GM18519 (cell line): ENCODE data around the gene MATN1.

Experiments
- ATAC-seq: cut with Tn5 transposase; IDR thresholded peaks from one replicate; pipeline ENCODE4 v1.9.1; 2021; ENCODE audit warnings: mild to moderate bottlenecking, moderate library complexity; ENCODE audit not compliant: unreplicated experiment, low FRiP score

The MATN1 gene

DNA sequence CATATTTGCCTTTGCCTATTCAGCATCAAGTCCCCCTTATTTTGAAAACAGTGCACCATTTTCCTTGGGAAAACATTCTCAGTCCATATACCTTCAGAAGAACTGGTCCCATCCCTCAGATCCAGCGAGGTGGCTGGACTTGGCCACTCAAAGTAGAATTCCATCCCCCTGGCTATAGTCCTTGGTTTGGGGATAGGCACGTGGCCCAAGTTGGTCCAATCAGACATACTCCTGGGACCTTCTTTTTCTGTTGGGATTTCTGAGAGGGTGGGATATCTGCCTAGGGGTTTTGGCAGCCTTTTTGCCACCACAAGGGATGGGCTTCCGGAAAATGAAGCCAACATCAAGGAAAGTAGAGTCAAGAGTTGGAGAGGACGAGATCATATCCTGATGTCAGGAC lies 10.7 kb upstream of the MATN1 start:
- ATAC-seq, result no peak

DNA sequence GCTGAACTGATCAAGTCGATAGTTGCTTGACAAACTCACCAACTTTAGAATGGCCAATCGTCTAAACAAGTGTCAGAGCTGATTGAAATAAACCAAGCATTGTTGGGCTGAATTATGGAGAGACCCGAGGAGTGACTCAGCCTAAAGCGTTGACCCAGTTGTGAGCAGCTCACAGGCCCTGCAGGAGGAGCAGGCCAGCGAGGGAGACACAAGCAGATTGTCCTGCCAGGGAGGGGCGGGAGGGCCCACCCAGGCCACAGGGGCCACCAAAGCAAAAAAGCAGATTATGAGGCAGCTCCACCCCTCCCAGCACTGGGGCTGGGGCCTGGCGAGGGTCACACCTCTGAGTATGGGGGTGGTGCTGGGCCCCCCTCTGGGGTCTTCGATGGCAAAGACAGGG lies 10.1 kb upstream of the MATN1 start:
- ATAC-seq, result no peak

DNA sequence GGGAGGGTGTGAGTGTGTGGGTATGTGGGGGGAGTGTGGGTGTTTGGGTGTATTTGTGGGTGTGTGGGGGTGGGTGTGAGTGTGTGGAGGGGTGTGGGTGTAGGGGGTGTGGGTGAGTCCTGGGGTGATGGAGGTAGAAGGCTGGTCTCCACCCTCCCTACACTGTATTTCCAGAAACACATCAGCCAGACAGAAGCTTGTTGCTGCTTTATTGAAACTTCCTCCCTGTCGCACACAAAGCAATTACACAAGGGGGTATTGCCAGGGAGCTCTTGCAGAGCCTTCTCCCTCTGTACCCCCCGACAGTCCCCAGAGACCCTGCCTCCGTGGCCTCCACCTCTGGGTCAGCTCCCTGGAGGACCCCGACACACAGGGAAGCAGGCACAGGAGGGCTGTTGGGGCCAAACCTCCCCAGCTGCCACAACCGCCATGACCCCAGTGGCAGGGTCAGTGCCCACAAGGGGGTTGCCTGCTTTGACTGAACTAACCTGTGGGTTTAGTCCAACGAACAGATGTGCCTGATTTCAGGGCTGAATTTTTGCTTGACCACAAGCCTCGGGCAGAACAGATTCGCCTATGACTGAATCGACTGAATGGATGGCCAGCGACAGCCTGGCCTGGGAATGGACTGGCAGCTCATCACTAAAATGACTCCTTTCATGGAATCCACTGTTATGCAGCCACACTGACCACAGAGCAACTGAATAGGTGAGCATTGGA lies 9.1 kb upstream of the MATN1 start:
- no peak for ATAC-seq

DNA sequence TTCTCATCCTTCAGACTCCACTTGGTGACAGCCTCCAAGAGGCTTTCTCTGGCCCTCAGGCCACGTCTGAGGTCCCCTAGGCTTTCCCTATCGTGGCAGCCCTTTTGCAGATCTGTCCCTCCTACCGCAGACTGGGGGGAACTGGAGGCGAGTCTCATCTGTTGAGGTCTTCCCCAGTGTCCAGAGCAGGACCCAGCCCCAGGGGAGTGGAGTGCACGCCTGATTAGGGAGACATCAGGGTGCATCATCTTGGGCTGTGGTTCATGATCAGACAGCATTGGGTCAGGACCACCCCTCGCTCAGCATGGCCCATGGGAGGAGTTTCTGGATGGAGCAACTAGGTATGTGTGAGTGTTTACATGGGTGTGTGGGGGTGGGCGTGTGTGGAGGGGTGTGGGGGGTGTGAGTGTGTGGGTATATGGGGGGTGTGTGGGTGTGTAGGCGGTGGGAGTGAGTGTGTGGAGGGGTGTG lies 8.5 kb upstream of the MATN1 start:
- no peak for ATAC-seq

DNA sequence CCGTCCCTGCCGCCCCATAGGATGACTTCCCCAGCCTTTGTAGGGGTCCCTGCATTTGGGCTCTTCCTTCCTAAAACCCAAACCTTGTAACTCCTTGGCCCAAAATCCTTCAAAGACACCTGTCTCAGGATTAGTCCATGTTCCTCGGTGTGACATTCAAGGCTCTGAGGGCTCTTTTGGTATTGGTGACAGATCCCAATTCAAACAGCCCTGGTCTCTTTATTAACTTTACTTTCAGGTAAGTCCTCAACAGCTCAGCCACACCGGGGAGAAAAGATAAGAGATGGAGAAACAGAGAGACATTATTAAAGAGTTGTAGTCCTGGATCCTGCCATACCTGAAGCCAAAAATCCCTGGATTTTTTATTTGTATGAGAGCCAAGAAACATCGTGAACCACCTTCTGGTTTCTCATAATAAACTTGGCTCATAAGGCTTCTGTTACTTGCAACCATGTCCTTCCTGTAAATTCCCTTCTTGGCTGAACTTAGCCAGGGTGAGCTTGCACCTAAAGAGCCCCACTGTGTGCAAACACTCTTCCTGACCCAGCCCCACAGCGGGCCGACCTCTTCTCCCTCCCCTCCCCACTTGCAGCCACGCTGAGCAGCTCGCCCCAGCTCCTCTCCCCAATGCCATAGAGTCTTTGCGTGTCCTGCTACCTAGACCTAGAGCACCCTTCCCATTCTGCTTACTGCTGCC lies 7.9 kb upstream of the MATN1 start:
- ATAC-seq, result no peak

DNA sequence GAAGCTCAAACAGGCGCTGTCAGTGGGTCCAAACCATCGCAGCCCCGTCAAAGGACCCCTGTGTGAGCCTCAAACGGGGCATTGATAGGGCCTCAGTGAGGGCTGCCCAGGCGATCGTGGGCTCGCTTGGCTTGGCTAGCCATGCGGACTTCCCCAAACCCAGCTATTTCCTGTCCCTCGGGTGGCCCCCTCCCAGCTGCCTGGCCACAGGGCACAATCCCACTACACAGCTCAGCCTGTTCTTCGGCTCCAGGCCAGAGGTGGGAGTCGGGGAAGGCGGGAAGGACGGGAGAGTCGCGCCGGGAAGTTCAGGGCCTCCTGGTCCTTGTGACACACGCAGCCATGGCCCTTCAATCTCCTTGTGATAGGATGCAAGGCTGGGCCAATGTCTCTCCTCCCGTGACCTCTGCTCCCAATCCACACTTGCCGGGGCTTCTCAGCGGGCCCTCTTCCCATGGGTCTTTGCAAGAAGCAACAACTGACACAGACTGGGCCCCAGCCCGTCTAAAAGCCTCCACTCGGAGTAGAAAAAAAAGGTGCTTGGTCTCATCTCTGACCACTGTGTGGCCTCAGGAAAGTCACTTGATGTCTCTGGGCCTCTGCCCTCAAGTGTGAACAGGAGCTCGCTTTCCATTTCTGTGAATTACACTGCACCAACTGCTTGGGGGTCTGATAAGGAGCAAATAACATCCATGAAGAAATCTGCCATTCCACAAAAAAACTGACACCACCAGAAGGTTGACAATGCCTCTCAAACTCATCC lies 7.1 kb upstream of the MATN1 start:
- ATAC-seq, result no peak

DNA sequence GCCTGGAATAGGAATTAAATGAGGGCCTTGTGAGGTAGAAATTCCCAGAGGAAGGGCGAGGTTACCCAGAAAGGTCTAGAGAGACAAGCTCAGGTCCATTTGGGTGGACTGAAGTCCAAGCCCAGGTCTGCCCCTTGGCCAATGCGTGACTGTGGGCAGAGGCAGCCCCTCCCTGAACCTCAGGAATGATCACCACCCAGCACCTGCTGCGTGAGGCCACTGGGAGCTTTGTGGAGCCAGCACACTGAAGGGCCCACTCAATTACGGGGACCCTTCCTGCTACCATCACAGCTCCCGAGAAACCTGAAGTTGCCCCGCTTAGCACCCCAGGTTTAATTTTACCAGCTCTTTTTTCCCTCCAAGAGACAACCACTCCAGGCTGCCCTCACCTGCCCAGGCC lies 6.5 kb upstream of the MATN1 start:
- no peak for ATAC-seq

DNA sequence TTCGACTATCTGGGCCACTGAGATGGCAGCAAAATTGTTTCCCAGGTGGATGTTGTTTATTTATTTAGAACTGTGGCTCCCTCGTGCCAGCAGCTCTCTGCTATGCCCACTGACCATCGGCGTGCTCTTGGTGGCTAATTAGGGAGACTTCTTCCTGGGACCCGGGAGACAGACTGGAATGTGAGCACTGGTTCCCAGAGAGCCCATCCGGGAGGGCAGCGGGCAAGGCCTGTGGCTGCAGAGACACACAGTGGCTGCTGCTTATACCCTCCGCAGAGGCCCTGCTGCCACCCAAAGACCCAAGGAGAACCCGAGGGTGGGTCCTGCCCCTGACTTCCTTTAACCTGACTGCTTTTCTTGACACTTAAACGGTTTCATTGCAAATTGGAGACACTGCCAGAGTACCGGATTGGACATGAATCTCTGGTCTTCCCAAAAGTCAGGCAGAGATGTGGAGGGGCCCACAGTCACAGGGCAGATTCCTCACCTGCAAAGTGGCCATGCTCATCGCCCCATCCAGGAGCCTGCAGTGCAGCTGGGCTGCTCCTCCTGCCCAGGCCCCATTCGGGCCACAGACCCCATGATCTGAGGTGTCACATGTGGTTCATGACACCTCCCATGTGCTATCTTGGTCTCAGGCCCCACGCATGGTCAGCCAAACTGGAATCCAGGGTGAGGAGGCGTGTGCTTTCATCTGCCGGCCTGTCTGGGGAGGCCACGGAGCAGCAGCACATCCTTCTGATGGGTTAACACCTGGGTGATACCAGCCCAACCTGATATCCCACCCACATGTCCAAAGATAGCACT lies 5.7 kb upstream of the MATN1 start:
- ATAC-seq, result no peak

DNA sequence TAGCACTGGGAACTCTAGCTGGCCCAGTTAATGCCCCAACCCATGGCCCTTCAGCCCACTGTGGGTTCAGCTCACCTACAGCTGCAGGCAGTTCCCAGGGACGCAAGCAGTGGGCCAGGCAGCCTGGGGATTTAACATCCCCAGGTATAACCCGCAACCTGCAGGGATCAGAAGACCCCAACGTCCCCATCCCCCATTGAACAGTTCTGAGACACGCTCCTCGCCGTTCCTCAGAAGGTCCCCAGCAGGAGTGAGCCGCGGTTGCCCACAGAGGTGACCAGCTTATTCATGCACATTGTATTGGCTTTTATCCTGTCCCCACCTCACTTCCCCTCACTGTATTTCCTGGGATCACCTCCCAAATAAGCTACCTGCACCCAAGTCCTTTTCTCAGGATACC lies 5.0 kb upstream of the MATN1 start:
- ATAC-seq, result no peak

DNA sequence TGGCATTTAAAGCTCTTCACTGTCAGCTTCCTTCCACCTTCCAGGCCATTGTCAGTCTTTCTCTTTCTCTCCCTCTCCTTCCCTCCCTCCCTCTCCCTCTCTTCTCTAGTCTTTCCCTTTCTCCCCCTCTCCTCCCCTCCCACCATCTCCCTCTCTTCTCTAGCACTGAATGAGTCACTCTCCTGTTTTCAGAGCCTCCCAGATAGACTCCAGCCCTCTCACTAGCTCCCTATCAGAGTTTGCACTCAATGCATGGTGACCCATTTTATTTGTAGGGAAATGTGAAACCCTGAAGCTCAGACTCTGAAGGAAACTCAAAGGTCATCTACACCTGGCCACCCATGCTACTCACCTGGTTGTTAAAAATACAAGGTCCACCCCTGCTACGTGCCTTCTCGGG lies 4.4 kb upstream of the MATN1 start:
- ATAC-seq, result no peak

DNA sequence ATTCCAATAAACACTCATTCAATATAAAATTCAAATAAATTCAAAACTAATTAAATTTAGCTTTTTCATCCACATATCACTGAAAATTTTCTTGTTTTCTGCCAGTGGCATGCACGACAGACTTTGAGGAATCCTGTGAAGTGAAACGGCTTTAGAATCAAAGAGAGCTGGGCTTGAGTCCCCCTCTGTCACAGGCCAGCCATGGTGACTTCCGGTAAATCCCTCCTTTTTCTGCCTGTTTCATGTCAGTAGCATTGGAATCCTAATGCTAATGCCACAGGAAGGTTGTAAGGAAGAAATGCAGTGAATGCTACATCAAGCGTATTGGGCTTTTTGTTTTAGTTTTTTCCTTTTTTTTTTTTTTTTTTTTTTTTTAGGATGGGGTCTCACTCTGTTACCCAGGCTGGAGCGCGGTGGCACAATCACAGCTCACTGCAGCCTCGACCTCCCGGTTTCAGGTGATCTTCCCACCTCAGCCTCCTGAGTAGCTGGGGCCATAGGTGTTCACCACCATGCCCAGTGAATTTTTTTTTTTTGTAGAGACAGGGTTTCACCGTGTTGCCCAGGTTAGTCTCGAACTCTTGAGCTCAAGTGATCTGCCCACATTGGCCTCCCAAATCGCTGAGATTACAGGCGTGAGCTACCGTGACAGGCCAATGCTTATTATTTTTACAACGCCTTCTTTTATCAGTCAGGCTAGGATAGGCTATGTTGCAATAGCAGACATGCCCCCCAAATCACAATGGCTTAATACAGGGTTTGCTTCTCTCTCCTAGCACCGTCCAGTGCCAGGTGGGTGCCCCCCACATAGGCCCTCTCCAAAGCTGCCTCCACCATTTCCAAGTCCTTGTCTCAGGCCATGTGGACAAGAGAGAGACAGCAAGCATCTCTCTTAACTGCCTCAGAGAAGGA lies 3.6 kb upstream of the MATN1 start:
- ATAC-seq, result no peak

DNA sequence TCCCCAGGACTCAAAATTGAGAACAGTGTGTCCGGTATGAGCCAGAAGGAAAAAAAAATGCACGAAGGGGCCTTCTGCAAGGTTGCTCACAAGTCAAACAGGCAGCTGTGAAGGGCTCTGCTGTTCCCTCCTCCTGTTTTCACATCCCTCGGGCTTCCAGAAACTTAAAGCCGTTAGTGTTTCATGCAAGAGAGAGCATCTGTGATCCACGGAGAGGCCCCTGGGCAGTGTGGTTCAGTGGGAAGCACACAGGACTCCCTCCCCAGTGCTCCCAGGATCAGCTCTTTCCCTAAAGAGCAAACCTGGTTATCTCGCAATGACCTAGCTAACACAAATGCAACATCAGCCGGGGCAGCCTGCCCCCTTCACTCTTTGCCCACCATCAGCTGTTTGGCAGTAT lies 2.9 kb upstream of the MATN1 start:
- ATAC-seq, result no peak

DNA sequence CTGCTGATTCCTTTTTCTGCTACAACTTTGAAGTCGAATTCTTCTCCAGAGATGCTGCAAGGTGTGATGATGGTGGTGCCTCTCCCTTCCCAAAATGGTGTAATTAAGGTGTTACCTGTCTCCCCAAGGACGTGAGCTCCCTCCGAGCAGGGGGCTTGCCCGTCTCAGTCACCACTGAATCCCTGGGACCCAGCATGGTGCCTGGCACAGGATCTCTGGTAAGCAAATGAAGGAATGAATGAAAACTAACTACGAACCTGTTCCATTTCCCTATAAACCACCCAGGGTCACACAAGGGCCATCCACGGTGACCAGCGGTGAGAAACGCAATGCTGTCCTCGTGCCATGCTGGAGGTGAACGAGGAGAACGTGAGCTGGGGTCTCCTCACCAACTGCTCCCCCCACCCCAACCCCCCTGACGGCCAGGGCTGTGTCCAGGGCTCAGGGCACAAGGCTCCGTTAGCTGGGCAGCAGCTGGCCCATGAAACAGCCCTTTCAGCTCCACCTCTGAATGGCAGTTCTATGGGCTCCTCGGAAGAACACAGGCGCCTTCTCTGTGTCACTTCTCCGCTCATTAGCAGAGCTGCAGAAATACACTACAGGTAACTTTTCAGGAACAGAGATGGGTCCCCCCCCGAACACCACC lies 2.2 kb upstream of the MATN1 start:
- no peak for ATAC-seq

DNA sequence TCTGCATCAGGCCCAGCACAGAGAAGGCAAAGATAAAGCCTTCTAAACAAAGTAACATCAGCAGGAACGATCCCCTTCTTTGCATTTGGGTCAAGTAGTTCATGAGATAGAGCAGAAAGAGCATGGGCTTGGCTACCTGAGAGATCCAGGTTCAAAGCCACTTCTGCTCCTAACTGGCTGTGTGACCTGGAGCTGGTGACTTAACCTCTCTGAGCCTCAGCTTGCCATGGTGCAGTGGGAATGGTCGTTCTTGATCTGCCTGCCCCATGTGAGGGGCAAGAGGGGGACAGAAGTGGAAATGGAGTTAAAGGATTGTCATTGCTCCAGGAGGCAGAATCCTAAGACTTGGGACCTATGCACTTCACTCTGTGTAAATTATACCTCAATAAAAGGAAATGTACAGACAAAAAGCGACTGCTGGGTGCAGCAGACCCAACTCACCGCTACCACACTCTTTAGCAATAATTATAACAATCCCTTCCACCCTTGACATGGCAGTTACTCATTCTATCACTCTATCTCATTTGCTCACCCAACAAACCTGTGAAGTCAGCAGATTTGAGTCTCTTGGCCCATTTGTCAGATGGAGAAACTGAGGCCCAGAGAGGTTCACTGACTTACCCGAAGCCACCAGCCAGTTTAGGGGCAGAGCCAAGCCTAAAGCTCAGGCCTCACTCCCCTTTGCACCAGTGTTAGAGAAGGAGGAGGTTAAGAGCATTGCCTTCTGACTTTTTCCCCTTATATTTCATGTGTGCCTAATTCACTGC lies 1.5 kb upstream of the MATN1 start:
- ATAC-seq, result no peak

DNA sequence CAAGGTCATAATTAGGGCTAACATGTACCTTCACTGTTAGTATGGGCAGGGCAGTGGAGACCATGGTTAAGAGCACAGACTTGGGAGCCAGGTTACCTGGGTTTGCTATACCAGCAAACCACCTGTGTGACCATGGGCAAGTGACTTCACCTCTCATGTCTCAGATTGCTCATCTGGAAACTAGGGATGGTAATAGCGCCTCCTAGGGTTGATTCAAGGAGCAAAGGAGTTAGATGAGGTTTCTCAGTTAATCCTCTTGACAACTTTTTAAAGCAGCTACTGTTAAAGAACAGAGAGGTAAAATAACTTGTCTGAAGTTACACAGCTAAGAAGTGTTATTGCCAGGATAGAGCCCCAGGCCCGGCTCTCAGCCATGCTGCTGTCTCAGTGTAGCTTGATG lies 790 bp upstream of the MATN1 start:
- no peak for ATAC-seq

DNA sequence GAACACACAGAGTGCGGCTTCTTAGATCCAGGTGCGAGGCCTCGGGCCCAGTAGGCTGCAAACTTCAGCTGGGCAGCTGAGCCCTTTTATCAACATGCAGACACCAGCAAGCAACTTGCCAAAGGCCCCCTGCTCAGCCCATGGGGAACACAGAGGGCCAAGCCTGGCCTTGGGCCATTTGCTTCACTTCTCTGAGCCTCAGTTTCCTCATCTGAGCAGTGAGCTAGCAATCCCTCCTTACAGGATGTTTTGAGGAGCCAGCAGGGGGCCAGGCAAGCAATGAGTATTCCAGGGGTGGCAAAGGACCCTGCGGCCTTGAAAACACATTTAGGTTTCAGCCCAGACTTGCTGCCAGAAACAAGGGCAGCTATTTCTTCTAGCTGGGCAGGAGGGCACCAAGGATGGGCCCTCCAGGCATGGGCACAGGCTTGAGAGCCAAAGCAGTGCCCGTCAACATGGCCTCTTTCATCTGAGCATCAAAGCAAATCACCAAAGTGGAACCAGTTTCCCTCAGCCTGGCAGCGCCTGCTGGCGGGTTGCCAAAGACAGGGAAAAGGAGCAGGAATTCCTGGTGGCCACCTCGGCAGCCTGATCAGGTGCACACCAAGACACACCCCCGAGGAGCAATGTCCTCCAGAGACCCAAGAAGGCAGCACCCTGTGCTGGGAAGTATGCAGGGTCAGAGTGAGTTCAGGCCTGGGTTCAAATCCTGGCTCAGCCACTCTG lies 1.4 kb downstream of the MATN1 start:
- ATAC-seq, result no peak

DNA sequence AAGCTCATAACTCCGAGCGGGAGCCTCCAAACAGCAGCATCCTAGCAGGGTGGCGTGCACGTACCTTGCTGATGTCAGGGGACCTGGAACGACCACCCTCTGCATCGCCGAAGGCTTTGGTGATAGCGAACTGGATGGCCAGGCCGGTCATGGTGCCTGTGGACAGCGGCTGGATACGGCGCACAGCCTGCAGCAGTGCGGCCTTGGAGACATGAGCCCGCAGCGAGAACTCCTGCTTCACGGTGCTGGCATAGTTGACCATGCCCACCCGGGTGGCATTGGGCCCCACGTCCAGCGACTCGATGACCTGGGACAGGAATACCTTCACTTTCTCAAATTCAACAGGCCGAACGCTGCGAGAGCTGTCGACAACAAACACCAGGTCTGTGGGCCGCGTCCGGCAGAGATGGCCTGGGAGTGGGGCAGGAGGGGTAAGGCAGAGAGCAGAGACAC lies 2.0 kb downstream of the MATN1 start:
- no peak for ATAC-seq
